ENCODE measurements around the gene POTEG. TPM values are rescaled to one million over a fixed set of nuclear protein-coding genes. Genes with fewer than 3 reads are reported as not detected.
"Not testable (repeated sequence)": the region's sequence is repeated elsewhere in the genome, so short reads cannot be mapped to it uniquely, and the experiment has no call there.

The POTEG gene
- total and polyA plus RNA-seq, 7 donors, result not detected

- WGBS, 3 donors, result 76 to 81% (median 76%) methylated on average over 6 to 7 of the region's 16 CpGs
- H3K36me3 ChIP-seq (ENCODE audit: insufficient read depth in 1 of 2, low read depth in 1 of 2); intact Hi-C loops (cut with DNase I); H3K27ac ChIP-seq; H3K4me1 ChIP-seq; H3K27me3 ChIP-seq (ENCODE audit: insufficient read depth in 3 of 3, low read length in 2 of 3); H3K4me3 ChIP-seq; H3K9me3 ChIP-seq; ATAC-seq: not testable (repeated sequence)
- DNase-seq, result peak in 1 of 2 donors; percentile 37
These were observed 376 bp downstream of the POTEG start for GRCh38 chr14:19433765-19434164.

- peak in 1 of 2 donors; percentile 35 for DNase-seq
- H3K4me3 ChIP-seq; H3K27ac ChIP-seq; H3K36me3 ChIP-seq (ENCODE audit: insufficient read depth in 1 of 2, low read depth in 1 of 2); H3K4me1 ChIP-seq; H3K9me3 ChIP-seq; ATAC-seq; intact Hi-C loops (cut with DNase I); H3K27me3 ChIP-seq (ENCODE audit: insufficient read depth in 3 of 3, low read length in 2 of 3): not testable (repeated sequence)
- 77 to 80% (median 80%) methylated on average over 8 of the region's 13 CpGs for WGBS, 3 donors
These were observed 25.6 kb downstream of the POTEG start for GRCh38 chr14:19408519-19408918.

GRCh38 chr14:19402097-19402496, 32.0 kb downstream of the POTEG start:
- DNase-seq; H3K4me3 ChIP-seq; ATAC-seq; H3K4me1 ChIP-seq; H3K36me3 ChIP-seq (ENCODE audit: insufficient read depth in 1 of 2, low read depth in 1 of 2); H3K27ac ChIP-seq; H3K27me3 ChIP-seq (ENCODE audit: insufficient read depth in 3 of 3, low read length in 2 of 3); H3K9me3 ChIP-seq; intact Hi-C loops (cut with DNase I): not testable (repeated sequence)
- 82 to 90% (median 85%) methylated on average over 8 to 9 of the region's 18 CpGs for WGBS, 3 donors

GRCh38 chr14:19394727-19395126, 39.4 kb downstream of the POTEG start:
- H3K36me3 ChIP-seq (ENCODE audit: insufficient read depth in 1 of 2, low read depth in 1 of 2); H3K27me3 ChIP-seq (ENCODE audit: insufficient read depth in 3 of 3, low read length in 2 of 3); H3K9me3 ChIP-seq; H3K4me1 ChIP-seq; ATAC-seq; intact Hi-C loops (cut with DNase I); H3K4me3 ChIP-seq; H3K27ac ChIP-seq: not testable (repeated sequence)
- WGBS, 3 donors, result 79 to 90% (median 86%) methylated on average over 4 to 5 of the region's 12 CpGs
- DNase-seq, result peak in 1 of 2 donors; percentile 50

GRCh38 chr14:19390230-19390629, 43.9 kb downstream of the POTEG start:
- H3K27me3 ChIP-seq (ENCODE audit: insufficient read depth in 3 of 3, low read length in 2 of 3); H3K4me1 ChIP-seq; ATAC-seq; intact Hi-C loops (cut with DNase I); H3K4me3 ChIP-seq; H3K36me3 ChIP-seq (ENCODE audit: insufficient read depth in 1 of 2, low read depth in 1 of 2); H3K27ac ChIP-seq; H3K9me3 ChIP-seq: not testable (repeated sequence)
- 83 to 91% (median 87%) methylated on average over 10 of the region's 10 CpGs for WGBS, 3 donors
- peak in 1 of 2 donors; percentile 61 for DNase-seq

- ATAC-seq; H3K9me3 ChIP-seq; H3K27ac ChIP-seq; H3K4me1 ChIP-seq; H3K27me3 ChIP-seq (ENCODE audit: insufficient read depth in 3 of 3, low read length in 2 of 3); H3K4me3 ChIP-seq; intact Hi-C loops (cut with DNase I); H3K36me3 ChIP-seq (ENCODE audit: insufficient read depth in 1 of 2, low read depth in 1 of 2): not testable (repeated sequence)
- WGBS, 3 donors, result 53 to 68% (median 62%) methylated on average over 2 to 3 of the region's 4 CpGs
- peak in 1 of 2 donors; percentile 63 for DNase-seq
These were observed 45.4 kb downstream of the POTEG start for GRCh38 chr14:19388741-19389140.

GRCh38 chr14:19386996-19387395, 47.1 kb downstream of the POTEG start:
- H3K4me3 ChIP-seq; H3K9me3 ChIP-seq; intact Hi-C loops (cut with DNase I); H3K27ac ChIP-seq; H3K27me3 ChIP-seq (ENCODE audit: insufficient read depth in 3 of 3, low read length in 2 of 3); H3K4me1 ChIP-seq; H3K36me3 ChIP-seq (ENCODE audit: insufficient read depth in 1 of 2, low read depth in 1 of 2); ATAC-seq: not testable (repeated sequence)
- WGBS, 3 donors, result 69 to 73% (median 71%) methylated on average over 9 of the region's 9 CpGs
- DNase-seq, result peak in 1 of 2 donors; percentile 54

- not testable (repeated sequence) for H3K27me3 ChIP-seq (ENCODE audit: insufficient read depth in 3 of 3, low read length in 2 of 3)
These were observed 47.8 kb downstream of the POTEG start for GRCh38 chr14:19386309-19386708.

GRCh38 chr14:19384088-19384781, 49.9 kb downstream of the POTEG start:
- 48 to 55% (median 50%) methylated on average over 2 to 3 of the region's 6 CpGs for WGBS, 3 donors
- H3K4me3 ChIP-seq; ATAC-seq; intact Hi-C loops (cut with DNase I); H3K27ac ChIP-seq; H3K4me1 ChIP-seq; H3K9me3 ChIP-seq; H3K36me3 ChIP-seq (ENCODE audit: insufficient read depth in 1 of 2, low read depth in 1 of 2); H3K27me3 ChIP-seq (ENCODE audit: insufficient read depth in 3 of 3, low read length in 2 of 3): not testable (repeated sequence)
- peak in 1 of 2 donors; percentile 14 for DNase-seq

More at GRCh38 chr14:19386309-19386708, 47.8 kb downstream of the POTEG start:
- intact Hi-C loops (cut with DNase I); H3K9me3 ChIP-seq; H3K36me3 ChIP-seq (ENCODE audit: insufficient read depth in 1 of 2, low read depth in 1 of 2); H3K27ac ChIP-seq; ATAC-seq; H3K4me1 ChIP-seq; H3K4me3 ChIP-seq: not testable (repeated sequence)
- WGBS, 3 donors, result 56 to 59% (median 59%) methylated on average over 3 of the region's 7 CpGs
- DNase-seq, result peak in 1 of 2 donors; percentile 52

GRCh38 chr14:19383008-19383584, 51.0 kb downstream of the POTEG start:
- H3K27ac ChIP-seq; intact Hi-C loops (cut with DNase I); H3K27me3 ChIP-seq (ENCODE audit: insufficient read depth in 3 of 3, low read length in 2 of 3); H3K4me1 ChIP-seq; ATAC-seq; H3K9me3 ChIP-seq; H3K36me3 ChIP-seq (ENCODE audit: insufficient read depth in 1 of 2, low read depth in 1 of 2); H3K4me3 ChIP-seq: not testable (repeated sequence)
- peak in 1 of 2 donors; percentile 47 for DNase-seq
- no CpG with 5 or more reads among the region's 6 CpGs for WGBS, 3 donors

- peak in 1 of 2 donors; percentile 30 for DNase-seq
- ATAC-seq; H3K27me3 ChIP-seq (ENCODE audit: insufficient read depth in 3 of 3, low read length in 2 of 3); H3K9me3 ChIP-seq; H3K4me1 ChIP-seq; H3K4me3 ChIP-seq; H3K27ac ChIP-seq; intact Hi-C loops (cut with DNase I); H3K36me3 ChIP-seq (ENCODE audit: insufficient read depth in 1 of 2, low read depth in 1 of 2): not testable (repeated sequence)
- WGBS, 3 donors, result 30 to 38% (median 36%) methylated on average over 1 of the region's 1 CpG
These were observed 54.0 kb downstream of the POTEG start for GRCh38 chr14:19380137-19380536.

Data from psoas muscle (tissue), 8 donors.